GM19023 (cell line): ENCODE data around the gene PDP2.

ENCODE experiments used
- ATAC-seq: cut with Tn5 transposase; IDR thresholded peaks from one replicate; pipeline ENCODE4 v1.9.1; 2021; ENCODE audit warnings: mild to moderate bottlenecking, moderate library complexity; ENCODE audit not compliant: unreplicated experiment

Gene PDP2

GRCh38 chr16:66901626-66902025, 21.3 kb downstream of the PDP2 start:
- ATAC-seq, result no peak

DNA sequence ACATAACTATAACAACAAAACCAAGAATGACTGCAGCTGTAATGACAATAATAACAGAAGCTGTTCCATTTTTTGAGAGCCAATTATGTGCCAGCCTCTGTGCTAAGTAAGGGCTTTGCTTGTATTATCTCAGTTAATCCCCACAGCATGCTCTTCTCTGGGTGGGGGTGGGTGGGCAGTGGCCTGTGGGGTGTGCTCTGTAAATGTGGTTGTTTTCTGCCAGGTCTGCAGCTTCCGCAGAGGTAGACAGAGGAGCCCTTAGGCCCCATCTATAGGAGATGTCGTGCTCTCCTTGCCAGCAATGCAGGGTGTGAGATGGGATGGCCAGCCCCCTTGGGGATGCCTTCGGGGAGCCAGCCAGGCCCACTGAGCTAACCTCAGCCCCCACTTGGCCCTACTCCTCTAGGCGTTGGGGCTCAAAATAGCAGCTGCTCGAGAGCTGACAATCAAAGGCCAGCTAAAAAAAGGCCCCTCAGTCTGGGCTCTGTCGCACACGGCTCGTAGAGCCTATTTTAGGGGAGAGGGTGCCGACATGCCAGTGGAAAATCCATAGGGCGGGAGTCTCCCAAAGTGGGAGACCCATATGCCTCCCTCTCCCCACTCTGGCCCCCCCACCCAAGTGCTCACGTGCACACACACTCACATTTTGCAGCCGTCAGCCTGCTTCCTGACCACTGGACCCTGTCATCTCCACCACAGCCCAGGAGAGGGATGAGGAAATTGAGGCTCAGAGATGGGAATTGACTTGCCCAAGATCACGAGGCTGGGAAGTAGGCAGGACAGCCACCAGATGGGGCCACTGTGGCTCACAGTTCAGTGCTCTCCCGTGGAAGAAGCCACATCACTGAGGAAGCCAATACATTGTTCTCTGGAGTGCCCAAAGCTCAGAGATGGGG, 22.6 kb downstream of the PDP2 start:
- no peak for ATAC-seq

GRCh38 chr16:66903544-66904427, 23.5 kb downstream of the PDP2 start:
- ATAC-seq, result no peak

- ATAC-seq, result no peak
These were observed 24.1 kb downstream of the PDP2 start for GRCh38 chr16:66904428-66904845.

- no peak for ATAC-seq
These were observed 24.7 kb downstream of the PDP2 start for GRCh38 chr16:66904846-66905632.

GRCh38 chr16:66905633-66906539, 25.6 kb downstream of the PDP2 start:
- no peak for ATAC-seq

- no peak for ATAC-seq
These were observed 26.9 kb downstream of the PDP2 start for GRCh38 chr16:66906916-66907836.

DNA sequence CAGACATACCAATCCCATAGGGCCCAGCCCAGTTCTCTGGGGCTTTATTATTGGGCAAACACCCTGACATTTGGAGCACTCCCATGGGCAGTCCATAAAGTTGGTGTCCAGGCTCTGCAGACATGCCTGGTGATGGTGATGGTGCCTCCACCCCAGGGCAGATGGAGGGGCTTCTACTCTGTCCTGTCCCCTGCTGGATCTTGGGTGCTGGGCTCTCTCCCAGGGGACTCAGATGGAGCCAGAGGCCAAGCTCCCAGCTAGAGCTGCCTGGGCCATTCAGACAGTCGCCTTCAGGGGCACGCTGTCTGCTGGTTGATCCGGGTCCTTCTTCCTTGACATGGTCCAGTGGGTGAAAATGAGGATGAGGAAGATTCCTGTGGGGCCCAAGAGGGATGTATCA, 27.8 kb downstream of the PDP2 start:
- ATAC-seq, result no peak

- ATAC-seq, result no peak
These were observed 28.6 kb downstream of the PDP2 start for GRCh38 chr16:66908762-66909559.

- no peak for ATAC-seq
These were observed 30.0 kb downstream of the PDP2 start for GRCh38 chr16:66910175-66910940.

GRCh38 chr16:66911112-66911511, 30.8 kb downstream of the PDP2 start:
- ATAC-seq, result no peak

DNA sequence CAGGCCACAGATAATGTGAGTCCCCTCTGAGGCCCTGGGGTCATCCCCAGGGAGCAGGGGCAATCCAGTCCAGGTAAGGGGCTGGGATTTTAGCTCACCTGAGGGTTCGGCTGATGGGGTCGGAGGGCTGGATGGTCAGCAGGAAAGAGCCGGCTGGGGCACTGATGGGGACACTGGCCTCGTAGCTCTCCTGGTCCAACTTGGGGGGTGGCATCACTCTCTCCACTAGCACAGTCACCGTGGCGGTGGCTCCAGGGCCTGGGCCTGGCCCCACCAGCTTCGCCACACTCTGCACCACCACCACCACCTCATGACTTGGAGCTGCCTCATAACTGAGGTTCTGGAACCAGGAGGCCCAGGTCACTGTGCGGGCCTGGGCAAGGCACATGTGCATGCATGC, 31.5 kb downstream of the PDP2 start:
- ATAC-seq, result no peak

- ATAC-seq, result no peak
These were observed 32.8 kb downstream of the PDP2 start for GRCh38 chr16:66913081-66913480.

- no peak for ATAC-seq
These were observed 33.4 kb downstream of the PDP2 start for GRCh38 chr16:66913711-66914110.

GRCh38 chr16:66914541-66914940, 34.2 kb downstream of the PDP2 start:
- ATAC-seq, result no peak

GRCh38 chr16:66915041-66915440, 34.7 kb downstream of the PDP2 start:
- no peak for ATAC-seq

DNA sequence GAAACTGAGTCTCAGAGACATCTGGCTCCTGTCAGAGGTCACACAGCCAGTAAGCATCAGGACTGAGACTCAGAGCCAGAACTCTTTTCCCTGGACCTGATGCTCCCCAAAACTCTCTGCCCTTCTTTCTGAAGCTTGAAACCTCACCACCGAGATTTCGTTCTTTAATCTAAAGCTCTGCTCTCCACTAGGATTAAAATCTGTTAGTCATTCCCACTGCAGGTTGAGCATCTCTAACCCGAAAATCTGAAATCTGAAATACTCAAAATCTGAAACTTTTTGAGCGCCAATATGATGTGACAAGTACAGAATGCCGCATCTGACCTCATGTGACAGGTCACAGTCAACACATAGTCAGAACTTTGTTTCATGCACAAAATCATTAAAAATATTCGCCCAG, 36.2 kb downstream of the PDP2 start:
- no peak for ATAC-seq
